ENCODE data around the gene RASGRF1.
"Not testable (repeated sequence)": the region's sequence is repeated elsewhere in the genome, so short reads cannot be mapped to it uniquely, and the experiment has no call there.

RASGRF1 gene, protein sequence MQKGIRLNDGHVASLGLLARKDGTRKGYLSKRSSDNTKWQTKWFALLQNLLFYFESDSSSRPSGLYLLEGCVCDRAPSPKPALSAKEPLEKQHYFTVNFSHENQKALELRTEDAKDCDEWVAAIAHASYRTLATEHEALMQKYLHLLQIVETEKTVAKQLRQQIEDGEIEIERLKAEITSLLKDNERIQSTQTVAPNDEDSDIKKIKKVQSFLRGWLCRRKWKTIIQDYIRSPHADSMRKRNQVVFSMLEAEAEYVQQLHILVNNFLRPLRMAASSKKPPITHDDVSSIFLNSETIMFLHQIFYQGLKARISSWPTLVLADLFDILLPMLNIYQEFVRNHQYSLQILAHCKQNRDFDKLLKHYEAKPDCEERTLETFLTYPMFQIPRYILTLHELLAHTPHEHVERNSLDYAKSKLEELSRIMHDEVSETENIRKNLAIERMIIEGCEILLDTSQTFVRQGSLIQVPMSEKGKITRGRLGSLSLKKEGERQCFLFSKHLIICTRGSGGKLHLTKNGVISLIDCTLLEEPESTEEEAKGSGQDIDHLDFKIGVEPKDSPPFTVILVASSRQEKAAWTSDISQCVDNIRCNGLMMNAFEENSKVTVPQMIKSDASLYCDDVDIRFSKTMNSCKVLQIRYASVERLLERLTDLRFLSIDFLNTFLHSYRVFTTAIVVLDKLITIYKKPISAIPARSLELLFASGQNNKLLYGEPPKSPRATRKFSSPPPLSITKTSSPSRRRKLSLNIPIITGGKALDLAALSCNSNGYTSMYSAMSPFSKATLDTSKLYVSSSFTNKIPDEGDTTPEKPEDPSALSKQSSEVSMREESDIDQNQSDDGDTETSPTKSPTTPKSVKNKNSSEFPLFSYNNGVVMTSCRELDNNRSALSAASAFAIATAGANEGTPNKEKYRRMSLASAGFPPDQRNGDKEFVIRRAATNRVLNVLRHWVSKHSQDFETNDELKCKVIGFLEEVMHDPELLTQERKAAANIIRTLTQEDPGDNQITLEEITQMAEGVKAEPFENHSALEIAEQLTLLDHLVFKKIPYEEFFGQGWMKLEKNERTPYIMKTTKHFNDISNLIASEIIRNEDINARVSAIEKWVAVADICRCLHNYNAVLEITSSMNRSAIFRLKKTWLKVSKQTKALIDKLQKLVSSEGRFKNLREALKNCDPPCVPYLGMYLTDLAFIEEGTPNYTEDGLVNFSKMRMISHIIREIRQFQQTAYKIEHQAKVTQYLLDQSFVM (N-terminal part only)

DNA sequence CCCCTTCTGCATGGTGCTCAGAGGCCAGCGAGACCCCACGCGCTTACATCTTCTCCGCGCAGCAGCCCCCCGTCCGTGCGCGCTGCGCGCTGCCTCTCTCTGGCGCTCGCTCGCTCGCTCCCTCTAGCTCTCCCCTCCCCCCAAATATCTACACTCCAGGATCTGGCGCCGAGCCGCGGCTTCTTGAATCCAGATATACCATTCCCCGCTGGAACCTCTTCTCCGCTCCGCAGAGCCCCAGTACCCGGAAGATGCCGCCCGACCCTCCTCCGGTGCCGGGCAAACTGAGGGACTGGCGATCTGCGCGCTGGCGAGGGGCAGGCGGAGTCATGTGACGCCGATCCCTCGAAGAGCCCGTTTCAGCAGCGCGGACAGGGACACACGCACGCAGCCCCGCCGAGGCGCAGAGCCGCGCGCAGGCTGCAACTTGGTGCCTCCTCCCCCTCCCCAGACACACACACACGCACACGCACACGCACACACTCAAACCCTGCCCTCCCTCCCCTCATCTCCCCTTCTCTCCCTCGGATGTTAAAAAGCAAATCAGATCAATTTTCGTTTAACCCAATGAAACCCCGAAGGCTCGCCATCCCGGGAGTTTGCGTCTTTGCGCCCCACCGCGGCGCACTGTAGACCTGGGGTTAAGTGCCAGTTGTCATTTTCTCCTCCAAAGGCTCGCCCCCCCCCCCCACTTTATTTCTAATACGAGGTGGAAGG is at the start of gene RASGRF1:
RASGRF1 (minus strand) TSS at position 294 of the 717 bp plus-strand sequence; CDS start at position 12, 282 bp downstream.
- no peak for DNase-seq (ENCODE audit: low read depth)

DNA sequence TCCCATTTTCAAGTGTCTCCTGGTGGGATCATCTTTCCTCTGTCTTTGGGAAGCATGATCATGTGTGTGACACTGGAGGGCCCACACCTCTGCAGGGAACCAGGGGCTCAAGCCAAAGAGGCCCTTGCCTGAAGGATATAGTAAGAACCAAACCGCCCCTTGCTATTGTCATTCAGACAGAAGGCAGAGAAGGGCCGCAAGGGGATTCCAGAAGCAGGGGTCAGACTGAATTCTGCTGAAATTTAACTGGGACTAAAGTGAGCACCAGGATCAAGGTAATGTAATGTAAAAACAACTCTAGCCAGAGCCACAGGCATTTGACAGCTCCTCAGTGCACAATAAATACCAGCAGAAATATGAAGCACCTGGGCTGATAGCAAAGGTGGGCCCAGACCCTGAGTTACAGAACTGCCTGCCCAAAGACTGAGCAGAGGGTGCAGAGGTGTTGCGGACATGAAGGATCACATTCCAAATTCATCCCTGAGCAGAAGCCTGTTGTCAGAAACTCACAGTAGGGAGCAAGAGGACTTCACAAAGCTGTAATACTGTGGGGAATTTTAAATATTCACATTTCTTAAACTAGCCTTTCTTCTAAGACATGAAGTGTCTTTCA is 46.0 kb upstream of the RASGRF1 start:
- no peak for DNase-seq (ENCODE audit: low read depth)

DNA sequence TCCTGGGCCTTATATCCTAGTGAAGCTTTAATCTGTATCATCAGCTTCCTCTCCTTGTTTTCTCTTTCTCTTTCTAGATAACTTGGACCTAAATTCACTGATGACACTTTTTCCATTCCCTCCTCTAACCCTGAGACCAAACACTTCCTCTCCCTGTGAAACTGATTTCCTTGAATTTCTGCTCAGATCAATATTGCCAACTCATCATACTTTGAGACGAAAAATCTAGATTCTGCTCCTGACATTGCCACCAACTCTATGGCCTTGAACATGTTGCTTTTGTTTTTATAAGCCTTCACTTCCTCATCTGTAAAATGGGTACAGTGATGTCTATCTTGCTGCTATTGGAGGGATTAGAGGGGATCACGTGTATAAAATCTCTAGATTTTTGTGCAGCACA is 42.7 kb upstream of the RASGRF1 start:
- no peak for DNase-seq (ENCODE audit: low read depth)

DNA sequence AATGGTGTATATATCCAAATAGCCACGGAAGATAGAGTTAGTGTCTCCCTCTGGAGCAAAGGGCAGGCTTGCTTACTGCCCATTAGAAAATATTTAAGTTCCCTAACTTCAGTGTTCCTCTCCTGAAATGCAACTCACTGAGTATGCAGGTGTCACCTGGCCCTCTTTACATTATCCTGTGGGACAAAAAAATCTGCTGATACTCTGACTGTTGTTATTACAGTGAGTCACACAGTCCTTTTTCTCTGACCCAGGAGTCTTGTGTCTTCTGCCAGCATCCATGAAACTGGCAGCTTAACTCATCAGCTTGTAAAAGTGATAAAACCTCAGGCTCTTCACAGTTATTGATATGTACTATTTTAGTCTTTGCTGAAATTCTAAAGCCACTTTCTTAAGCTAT is 42.2 kb upstream of the RASGRF1 start:
- no peak for DNase-seq (ENCODE audit: low read depth)

DNA sequence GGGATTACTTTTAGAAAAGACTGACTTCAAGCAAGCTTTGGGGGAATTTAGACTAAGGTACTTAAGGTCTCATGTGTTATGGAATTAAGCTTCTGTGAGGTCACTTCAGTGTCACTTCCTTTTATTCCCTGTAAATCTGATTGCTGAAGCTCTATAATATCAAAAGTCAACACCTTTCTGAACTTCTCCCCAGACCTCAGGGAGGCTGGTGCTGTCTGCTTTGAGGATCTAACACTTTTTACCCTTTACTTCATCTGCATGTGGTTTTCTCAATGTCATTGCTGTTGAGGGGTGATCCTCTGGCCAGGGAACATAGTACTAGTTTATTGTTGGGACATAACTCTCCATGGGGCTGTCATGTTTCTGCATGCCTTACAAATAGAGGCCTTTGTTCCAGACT is 41.8 kb upstream of the RASGRF1 start:
- DNase-seq (ENCODE audit: low read depth) = no peak

DNA sequence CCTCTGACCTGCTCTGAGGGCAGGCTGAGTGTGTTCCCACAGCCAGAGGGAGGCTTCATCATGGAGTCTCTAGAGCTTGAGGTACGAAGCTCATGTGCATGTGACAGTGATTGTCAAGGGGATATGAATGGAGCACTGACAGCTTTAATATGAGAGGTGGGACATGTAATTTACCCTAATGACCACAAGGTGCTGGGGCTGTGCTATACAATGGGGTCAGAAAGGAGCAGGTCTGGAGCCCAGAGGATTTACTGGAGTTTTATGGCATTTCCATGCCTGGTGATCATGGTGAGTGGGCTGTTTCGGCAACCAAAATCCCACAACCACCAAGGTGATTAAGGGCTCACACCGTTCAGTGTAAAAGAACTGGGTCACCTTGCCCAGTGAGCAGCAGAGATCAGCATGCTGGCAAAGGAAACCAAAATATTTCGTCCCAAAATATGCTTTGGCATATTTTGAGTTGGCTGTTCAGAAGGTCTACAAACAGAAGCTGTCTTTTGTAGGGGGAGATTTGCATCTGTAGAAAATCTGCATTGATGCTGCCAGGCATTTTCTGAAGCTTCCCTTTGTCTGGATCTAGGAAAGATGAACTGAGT is 40.1 kb upstream of the RASGRF1 start:
- no peak for DNase-seq (ENCODE audit: low read depth)

DNA sequence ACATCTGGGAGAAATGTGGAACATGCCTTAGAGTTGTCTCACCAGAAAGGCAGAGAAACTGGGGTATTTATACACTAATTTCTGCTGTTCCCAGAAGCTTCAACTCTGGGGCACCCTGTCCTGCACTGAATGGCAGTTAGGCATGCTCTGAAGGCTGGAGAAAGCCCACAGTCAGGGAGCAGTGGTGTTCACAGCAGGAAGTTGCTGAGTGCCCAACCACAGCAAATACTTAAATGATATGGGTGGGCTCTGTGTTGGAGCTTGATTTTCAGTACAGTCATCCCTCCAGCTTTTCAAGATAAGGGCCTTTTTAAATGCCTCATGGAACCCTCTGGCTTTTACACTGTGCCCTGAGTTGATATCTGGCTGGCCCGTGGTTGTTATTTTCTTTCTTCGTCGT is 38.7 kb upstream of the RASGRF1 start:
- no peak for DNase-seq (ENCODE audit: low read depth)

DNA sequence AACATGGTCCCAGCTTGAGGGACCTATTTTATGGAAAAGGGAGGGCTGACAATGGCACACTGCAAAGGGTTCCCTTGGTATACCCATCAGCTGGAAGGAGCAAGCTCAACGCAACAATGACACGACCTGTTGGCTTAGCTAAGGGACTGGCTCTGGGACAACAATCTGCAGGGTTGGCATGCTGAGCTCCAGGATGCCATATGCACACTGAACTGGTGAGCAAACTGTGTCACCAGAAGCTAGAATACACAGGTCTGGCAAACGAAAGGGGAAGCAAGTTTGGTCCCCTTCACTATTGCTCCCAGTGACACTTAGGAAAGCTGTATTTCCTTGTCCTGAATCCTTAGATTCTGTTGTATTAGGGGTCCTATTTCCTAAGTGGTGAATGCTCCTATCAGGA is 38.0 kb upstream of the RASGRF1 start:
- DNase-seq (ENCODE audit: low read depth) = no peak

DNA sequence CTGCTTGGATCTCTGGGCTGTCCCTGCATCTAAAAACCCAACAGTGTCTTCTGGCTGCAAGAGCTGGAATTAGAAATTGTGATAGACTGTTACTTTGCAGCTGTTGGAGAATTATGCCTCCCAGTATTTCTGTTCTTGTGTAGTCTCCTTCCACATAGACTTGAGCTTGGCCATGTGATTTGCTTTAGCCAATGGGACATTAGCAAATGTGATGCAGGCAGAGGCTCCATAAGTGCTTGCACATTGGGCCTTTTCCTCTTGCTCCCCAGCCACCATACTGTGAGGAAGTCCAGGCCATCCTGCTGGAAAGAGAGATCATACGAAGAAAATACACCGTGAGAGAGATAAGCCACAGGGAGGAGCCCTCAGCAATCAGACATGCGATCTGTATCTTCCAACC is 33.8 kb upstream of the RASGRF1 start:
- no peak for DNase-seq (ENCODE audit: low read depth)

DNA sequence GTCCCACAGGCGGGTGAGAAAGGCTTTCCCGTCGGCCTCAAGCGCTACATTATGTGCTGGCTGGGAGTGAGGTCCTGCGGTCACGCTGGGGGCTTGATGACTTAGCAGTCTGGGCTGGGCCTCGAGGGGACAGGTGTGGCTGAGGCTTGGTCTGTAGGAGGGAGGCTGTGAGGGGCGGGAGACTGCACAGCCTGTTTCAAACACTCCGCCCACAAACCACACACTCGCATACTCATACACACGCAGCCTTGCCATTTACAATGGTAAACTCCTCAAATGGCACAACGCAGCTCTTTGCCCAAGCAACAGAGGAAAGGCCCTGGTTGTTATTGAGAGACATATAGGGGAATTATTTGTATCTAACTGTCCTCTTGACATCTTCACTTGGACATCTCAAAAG is 32.4 kb upstream of the RASGRF1 start:
- DNase-seq (ENCODE audit: low read depth) = no peak

DNA sequence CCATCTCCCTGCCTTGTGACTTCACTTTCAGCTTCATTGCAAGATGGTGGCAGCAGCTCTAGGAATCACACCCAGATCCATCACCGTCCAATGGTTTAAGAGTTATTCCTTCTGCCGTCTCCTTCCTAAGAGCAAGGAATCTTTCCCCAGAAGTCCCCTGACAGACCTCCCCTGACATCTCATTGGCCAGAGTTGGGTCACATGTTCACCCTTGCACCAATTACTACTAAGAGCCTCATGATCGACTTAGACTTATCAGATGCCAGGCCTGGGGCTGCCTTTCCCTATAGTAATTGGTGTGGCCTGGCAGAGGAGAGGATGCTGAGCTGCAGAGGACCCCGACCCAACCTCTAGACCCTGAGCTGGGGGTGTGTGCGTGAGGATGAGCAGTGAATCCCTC is 31.8 kb upstream of the RASGRF1 start:
- no peak for DNase-seq (ENCODE audit: low read depth)

DNA sequence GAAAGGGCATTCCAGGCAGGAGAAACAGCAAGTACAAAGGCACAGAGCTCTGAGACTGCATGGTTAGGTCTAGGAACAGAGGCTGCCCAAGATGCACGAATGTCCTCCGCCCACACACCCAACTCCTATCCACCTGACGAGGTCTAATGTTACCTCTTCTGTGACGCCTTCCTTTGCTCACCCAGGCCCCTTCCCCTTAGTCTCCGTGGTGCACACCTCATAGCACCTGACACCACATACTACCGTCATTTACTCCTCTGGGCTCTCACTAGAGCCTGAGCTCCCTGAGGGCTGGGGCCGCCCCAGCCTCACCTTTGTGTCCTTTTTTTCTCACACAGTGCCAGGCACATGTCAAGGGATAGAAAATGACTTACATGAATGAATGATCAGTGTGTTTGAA is 31.0 kb upstream of the RASGRF1 start:
- no peak for DNase-seq (ENCODE audit: low read depth)

DNA sequence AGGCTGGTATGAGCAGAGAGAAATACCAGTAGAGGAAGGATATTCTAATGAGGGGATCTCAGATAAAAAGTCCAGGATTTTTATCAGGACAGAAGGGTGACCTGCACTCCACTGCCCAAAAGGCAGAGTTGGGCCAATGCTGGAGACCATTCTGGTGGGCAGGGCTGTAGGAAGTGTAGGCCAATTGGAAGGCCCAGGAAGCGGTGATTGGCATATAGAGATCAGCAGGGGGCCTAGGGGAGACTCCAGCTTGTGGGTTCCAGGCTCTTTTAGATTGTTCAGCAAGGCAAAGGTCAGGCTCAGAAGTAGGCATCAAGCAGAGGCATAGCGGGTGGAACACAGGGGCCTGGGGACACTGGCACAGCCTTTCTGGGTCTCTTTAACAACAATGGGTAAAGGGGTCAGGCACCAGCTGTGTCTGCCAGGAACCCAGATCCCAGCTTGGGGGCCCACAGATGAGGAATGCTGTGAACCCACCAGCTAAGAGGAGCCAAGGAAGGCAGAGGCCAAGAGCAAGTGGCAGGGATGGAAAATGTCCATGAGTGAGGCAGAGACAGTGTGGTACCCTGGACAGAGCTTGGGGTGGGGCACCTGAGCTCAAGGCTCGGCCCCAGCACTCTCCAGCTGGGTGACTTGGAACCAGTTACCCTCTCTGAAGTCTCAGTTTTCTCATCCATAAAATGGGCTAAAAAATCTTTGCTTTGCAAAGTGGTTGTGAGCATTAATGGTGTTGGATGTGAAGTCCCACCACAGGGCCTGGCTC is 27.0 kb upstream of the RASGRF1 start:
- DNase-seq (ENCODE audit: low read depth) = no peak

DNA sequence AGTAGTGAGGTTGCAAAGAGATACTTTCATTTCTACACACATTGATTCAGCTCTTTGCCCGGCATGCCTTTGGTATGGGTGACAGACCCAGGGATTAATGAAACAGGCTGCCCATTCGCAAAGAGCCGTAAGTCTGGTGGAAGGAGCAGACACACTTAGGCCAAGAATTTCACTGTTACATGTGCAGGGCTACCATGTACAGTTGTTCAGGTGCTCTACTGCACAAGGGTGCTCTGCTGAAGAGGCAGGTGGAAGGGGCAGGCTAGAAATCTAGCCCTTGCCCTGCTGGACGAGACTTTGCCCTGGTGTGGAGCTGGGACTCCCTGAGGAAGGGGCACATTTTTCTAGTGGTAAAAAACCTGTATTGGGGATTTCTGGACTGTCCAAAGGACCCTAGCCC is 26.2 kb upstream of the RASGRF1 start:
- no peak for DNase-seq (ENCODE audit: low read depth)

DNA sequence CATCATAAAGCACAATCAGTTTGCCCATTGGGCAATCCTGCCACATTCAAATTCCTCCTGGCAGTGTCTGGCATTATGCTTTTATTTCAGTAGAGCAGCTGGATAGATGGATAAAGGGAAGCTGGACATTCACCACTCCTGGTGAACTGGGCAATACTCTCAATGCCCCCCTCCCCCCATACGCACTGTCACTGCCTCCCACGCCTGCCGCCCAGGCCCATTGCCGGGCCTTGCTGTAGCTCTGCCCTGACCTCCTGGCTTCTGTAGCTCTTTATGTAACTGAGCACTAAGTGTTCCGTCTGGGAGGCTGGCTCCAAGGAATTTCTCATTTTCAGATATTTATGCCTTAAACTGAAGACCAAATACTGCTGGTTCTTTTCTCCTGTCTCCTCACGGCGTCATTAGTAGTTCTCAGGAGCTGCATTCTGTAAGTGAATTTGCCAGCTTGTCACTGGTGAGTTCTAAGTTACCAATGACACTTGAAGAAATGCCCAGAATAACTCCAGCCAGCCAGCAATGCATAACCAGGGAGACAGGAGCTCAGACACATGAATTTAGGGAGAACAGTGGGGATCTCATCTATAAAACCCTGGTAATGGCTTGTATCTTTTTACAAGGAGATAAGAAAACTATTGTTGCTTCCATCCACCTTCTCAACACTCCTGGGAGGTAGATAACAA is 25.5 kb upstream of the RASGRF1 start:
- no peak for DNase-seq (ENCODE audit: low read depth)

DNA sequence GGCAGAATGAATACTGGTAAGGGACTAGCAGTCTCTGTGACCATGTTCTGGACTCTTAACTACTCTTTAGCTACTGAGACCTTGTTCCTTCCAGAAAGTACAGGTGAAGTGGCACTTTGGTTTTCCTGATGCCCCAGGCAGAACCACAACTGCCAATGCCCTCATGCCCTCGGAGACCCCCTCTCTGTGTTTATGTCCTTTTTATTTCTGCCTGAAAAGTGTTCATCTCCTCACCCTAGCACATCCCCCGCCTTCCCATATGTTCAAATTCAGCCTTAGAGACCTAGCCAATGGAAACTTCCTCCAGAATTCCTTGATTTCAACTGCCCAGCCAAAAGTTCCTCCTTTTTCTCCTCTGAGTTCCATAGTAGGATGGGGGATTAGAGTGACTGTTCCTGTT is 23.3 kb upstream of the RASGRF1 start:
- no peak for DNase-seq (ENCODE audit: low read depth)

DNA sequence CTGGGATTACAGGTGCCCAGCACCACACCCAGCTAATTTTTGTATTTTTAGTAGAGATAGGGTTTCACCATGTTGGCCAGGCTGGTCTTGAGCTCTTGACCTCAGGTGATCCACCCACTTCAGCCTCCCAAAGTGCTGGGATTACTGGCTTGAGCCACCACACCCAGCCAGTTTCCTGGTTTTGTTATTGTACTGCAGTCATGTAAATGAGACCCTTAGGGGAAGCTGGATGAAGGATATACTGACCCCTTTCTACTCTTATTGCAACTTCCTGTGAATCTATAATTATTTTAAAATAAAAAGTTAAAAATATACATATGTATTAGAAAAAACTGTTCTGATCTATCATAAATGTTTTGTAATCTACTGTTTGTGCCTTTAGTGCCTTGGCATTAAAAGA is 20.8 kb upstream of the RASGRF1 start:
- DNase-seq (ENCODE audit: low read depth) = not testable (repeated sequence)

DNA sequence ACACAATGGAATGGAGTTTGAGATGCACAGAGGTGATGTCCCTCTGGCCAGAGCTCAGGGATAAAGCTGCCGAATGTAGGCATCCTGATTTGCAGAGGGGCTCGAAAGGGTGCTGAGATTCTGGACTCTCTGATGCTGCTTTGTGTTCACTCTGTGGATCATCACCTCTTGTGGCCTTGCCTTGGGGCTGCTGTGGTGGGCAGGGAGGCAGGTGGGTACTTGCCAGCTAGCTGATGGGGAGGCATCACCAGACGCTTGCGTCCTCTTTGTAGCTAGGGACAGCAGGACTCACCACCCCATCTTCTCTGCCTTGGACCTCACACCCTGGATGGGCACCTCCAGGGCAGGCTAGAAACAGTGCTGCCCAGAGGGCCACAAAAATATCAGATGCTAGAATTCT is 14.6 kb upstream of the RASGRF1 start:
- no peak for DNase-seq (ENCODE audit: low read depth)

DNA sequence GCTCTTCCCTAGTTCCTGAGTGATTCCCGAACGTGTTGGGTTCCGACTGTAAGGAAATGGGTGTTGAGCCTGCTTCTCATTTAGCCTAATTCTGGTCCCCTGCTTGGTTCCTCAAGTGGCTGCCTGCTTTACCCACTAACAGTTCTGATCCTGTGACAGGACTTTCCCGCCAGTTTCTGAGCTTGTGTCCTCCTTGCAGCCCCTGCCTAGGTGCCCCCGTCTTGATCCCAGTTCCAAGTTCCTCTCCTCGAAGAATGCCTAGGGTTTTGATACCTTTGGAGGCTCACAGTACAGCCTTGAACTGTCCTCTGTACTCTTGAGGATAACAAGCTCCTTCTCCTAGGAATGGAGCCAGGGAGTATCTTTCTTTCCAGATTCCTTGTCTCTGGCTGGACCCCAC is 12.0 kb upstream of the RASGRF1 start:
- DNase-seq (ENCODE audit: low read depth) = no peak
